ENCODE results near the gene CHAF1B. TPM values are rescaled to one million over a fixed set of nuclear protein-coding genes. Genes with fewer than 3 reads are reported as not detected.
"Not testable (repeated sequence)": the region's sequence is repeated elsewhere in the genome, so short reads cannot be mapped to it uniquely, and the experiment has no call there.

CHAF1B gene
- total and polyA plus RNA-seq, 9 donors: 2.4 to 5.7 (median 4.5) TPM

DNA sequence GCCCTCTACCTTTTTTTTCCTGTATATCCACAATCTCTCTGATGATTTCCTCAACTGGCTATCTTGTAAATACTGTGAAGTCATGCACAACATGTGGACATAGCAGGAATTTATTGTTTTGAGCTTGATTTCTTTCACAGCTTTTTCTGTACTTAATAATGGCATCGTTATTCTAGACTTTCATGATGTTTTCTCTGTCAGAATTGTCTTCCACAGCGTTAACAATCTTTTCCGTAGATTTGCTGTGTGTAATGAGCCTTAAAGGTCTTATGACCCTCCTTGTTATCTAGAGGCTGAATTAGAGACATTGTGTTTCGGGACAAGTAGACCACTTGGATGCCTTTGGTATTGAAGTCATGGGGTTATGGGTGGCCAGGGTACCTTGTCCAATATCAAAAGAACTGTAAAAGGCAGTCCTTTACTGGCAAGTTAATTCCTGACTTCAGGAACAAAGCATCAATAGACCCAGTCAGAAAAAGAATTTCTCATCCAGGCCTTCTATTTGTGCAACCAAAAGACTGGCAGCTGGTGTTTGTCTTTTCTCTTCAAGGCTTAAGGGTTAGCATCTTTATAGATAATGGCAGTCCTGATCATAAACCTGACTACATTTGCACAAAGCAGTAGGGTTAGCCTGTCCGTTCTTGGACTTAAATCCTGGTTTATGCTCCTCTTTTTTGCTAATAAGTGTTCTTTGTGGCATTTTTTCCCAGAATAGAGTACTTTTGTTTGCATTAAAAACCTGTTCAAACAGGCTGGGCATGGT is 30.1 kb upstream of the CHAF1B start:
- H3K4me1 ChIP-seq (ENCODE audit: control insufficient read depth, insufficient read depth, low read length): no peaks in the 10 kb centered on the region
- H3K27ac ChIP-seq (ENCODE audit: low read length): no peak overlapping the region
- DNase-seq: no peak
- H3K9me3 ChIP-seq (replicated peaks; ENCODE audit: control insufficient read depth, low read depth, low read length): no peaks in the 10 kb centered on the region
- no peak overlapping the region for H3K4me3 ChIP-seq (ENCODE audit: low read length)
- WGBS (ENCODE audit: insufficient coverage): no CpG with 5 or more reads among the region's 5 CpGs
- peaks cover 40% of the 10 kb centered on the region for H3K36me3 ChIP-seq (ENCODE audit: control insufficient read depth, insufficient read depth, low read length)
- H3K27me3 ChIP-seq (ENCODE audit: control insufficient read depth, insufficient read depth, low read length): no peaks in the 10 kb centered on the region

DNA sequence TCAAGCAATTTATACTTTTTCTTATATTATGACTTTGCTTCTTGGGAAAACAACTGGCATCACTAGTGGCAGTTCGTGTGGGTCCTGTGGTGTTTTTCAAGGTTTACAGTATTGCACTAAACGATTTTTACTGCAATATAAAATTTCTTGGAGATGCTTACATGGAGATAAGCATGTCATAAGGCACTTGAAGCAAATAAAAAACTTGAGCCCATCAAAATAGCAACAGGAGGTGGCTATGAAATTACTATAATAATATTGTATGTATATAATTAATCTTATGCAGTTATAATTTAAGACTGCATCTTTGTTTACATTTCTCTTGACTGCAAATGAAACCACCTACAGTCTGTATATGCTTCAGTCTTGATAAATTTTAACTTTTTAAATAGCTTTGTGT is 29.3 kb upstream of the CHAF1B start:
- H3K36me3 ChIP-seq (ENCODE audit: control insufficient read depth, insufficient read depth, low read length): peaks cover 43% of the 10 kb centered on the region

GRCh38 chr21:36359185-36359584 is 26.0 kb upstream of the CHAF1B start:
- DNase-seq: no peak
- no CpG with 5 or more reads among the region's 2 CpGs for WGBS (ENCODE audit: insufficient coverage)
- H3K4me1 ChIP-seq (ENCODE audit: control insufficient read depth, insufficient read depth, low read length): no peaks in the 10 kb centered on the region
- H3K27ac ChIP-seq (ENCODE audit: low read length): no peak overlapping the region
- no peak overlapping the region for H3K4me3 ChIP-seq (ENCODE audit: low read length)
- peaks cover 51% of the 10 kb centered on the region for H3K36me3 ChIP-seq (ENCODE audit: control insufficient read depth, insufficient read depth, low read length)
- no peaks in the 10 kb centered on the region for H3K9me3 ChIP-seq (replicated peaks; ENCODE audit: control insufficient read depth, low read depth, low read length)
- no peaks in the 10 kb centered on the region for H3K27me3 ChIP-seq (ENCODE audit: control insufficient read depth, insufficient read depth, low read length)

More for the DNA sequence above, 29.3 kb upstream of the CHAF1B start:
- Histone ChIP-seq H3K4me3 (ENCODE audit: low read length) (no peak overlapping the region), H3K9me3 (replicated peaks; ENCODE audit: control insufficient read depth, low read depth, low read length) (no peaks in the 10 kb centered on the region), H3K27ac (ENCODE audit: low read length) (no peak overlapping the region), H3K4me1 (ENCODE audit: control insufficient read depth, insufficient read depth, low read length) (no peaks in the 10 kb centered on the region), H3K27me3 (ENCODE audit: control insufficient read depth, insufficient read depth, low read length) (no peaks in the 10 kb centered on the region)
- no peak for DNase-seq
- WGBS (ENCODE audit: insufficient coverage): no CpG with 5 or more reads among the region's 2 CpGs

- 96% methylated on average over 5 of the region's 7 CpGs for WGBS (ENCODE audit: insufficient coverage)
- Histone ChIP-seq H3K27ac (ENCODE audit: low read length) (no peak overlapping the region), H3K36me3 (ENCODE audit: control insufficient read depth, insufficient read depth, low read length) (peaks cover 70% of the 10 kb centered on the region)
Measured at GRCh38 chr21:36369064-36369685, 16.0 kb upstream of the CHAF1B start.

DNA sequence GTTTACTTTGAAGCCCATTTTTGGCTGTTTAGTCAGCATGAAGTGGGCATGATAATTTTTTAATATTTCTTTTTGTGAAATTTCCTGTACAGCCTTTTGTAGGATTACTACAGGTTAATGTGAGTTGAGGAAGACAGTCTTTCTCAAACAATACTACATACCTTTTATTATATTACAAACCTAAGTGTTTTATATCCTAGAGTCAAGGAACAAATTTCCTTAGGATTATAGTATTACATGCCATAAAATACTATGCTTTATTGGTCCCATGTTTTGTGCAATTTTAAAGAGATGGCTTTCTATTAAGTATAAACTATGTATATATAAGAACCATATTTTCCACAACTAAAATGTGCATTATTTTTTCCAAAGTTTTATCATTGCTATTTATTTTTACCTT is 9.2 kb upstream of the CHAF1B start:
- no peaks in the 10 kb centered on the region for H3K9me3 ChIP-seq (replicated peaks; ENCODE audit: control insufficient read depth, low read depth, low read length)
- H3K4me3 ChIP-seq (ENCODE audit: low read length): no peak overlapping the region
- no peak for DNase-seq
- H3K27me3 ChIP-seq (ENCODE audit: control insufficient read depth, insufficient read depth, low read length): no peaks in the 10 kb centered on the region
- H3K4me1 ChIP-seq (ENCODE audit: control insufficient read depth, insufficient read depth, low read length): peaks cover 9% of the 10 kb centered on the region
- H3K27ac ChIP-seq (ENCODE audit: low read length): no peak overlapping the region
- peaks cover 31% of the 10 kb centered on the region for H3K36me3 ChIP-seq (ENCODE audit: control insufficient read depth, insufficient read depth, low read length)

More at GRCh38 chr21:36369064-36369685, 16.0 kb upstream of the CHAF1B start:
- DNase-seq: no peak
- H3K27me3 ChIP-seq (ENCODE audit: control insufficient read depth, insufficient read depth, low read length): no peaks in the 10 kb centered on the region
- H3K9me3 ChIP-seq (replicated peaks; ENCODE audit: control insufficient read depth, low read depth, low read length): no peaks in the 10 kb centered on the region
- H3K4me3 ChIP-seq (ENCODE audit: low read length): no peak overlapping the region
- H3K4me1 ChIP-seq (ENCODE audit: control insufficient read depth, insufficient read depth, low read length): no peaks in the 10 kb centered on the region

GRCh38 chr21:36377391-36377842 is 7.8 kb upstream of the CHAF1B start:
- Histone ChIP-seq H3K4me3 (ENCODE audit: low read length) (no peak overlapping the region), H3K27ac (ENCODE audit: low read length) (peak overlapping the region; percentile 45), H3K4me1 (ENCODE audit: control insufficient read depth, insufficient read depth, low read length) (peaks cover 9% of the 10 kb centered on the region), H3K27me3 (ENCODE audit: control insufficient read depth, insufficient read depth, low read length) (no peaks in the 10 kb centered on the region), H3K36me3 (ENCODE audit: control insufficient read depth, insufficient read depth, low read length) (peaks cover 24% of the 10 kb centered on the region), H3K9me3 (replicated peaks; ENCODE audit: control insufficient read depth, low read depth, low read length) (no peaks in the 10 kb centered on the region)
- 92% methylated on average over 4 of the region's 7 CpGs for WGBS (ENCODE audit: insufficient coverage)
- no peak for DNase-seq

GRCh38 chr21:36379251-36379650 is 5.9 kb upstream of the CHAF1B start:
- Histone ChIP-seq H3K9me3 (replicated peaks; ENCODE audit: control insufficient read depth, low read depth, low read length) (no peaks in the 10 kb centered on the region), H3K27ac (ENCODE audit: low read length) (no peak overlapping the region)
- DNase-seq: no peak

GRCh38 chr21:36381841-36382589 is 3.2 kb upstream of the CHAF1B start:
- Histone ChIP-seq H3K27ac (ENCODE audit: low read length) (no peak overlapping the region), H3K4me3 (ENCODE audit: low read length) (no peak overlapping the region), H3K27me3 (ENCODE audit: control insufficient read depth, insufficient read depth, low read length) (no peaks in the 10 kb centered on the region), H3K36me3 (ENCODE audit: control insufficient read depth, insufficient read depth, low read length) (peaks cover 9% of the 10 kb centered on the region), H3K9me3 (replicated peaks; ENCODE audit: control insufficient read depth, low read depth, low read length) (no peaks in the 10 kb centered on the region), H3K4me1 (ENCODE audit: control insufficient read depth, insufficient read depth, low read length) (peaks cover 19% of the 10 kb centered on the region)
- WGBS (ENCODE audit: insufficient coverage): 100% methylated on average over 3 of the region's 9 CpGs
- DNase-seq: no peak

More at GRCh38 chr21:36379251-36379650, 5.9 kb upstream of the CHAF1B start:
- H3K36me3 ChIP-seq (ENCODE audit: control insufficient read depth, insufficient read depth, low read length): peaks cover 16% of the 10 kb centered on the region
- no peak overlapping the region for H3K4me3 ChIP-seq (ENCODE audit: low read length)
- WGBS (ENCODE audit: insufficient coverage): 92% methylated on average over 2 of the region's 6 CpGs
- peaks cover 12% of the 10 kb centered on the region for H3K4me1 ChIP-seq (ENCODE audit: control insufficient read depth, insufficient read depth, low read length)
- H3K27me3 ChIP-seq (ENCODE audit: control insufficient read depth, insufficient read depth, low read length): no peaks in the 10 kb centered on the region

DNA sequence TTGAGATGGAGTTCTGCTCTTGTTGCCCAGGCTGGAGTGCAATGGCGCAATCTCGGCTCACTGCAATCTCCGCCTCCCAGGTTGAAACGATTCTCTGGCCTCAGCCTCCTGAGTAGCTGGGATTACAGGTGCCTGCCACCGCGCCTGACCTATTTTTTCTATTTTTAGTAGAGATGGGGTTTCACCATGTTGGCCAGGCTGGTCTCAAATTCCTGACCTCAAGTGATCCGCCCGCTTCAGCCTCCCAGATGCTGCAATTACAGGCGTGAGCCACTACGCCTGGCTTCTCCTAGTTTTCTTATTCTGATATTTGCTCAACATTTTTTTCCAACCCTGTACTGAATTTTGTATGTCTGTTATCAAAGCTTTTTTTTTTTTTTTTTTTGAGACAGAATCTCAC is 2.5 kb upstream of the CHAF1B start:
- not testable (repeated sequence) for H3K27ac ChIP-seq (ENCODE audit: low read length); DNase-seq; H3K36me3 ChIP-seq (ENCODE audit: control insufficient read depth, insufficient read depth, low read length); H3K27me3 ChIP-seq (ENCODE audit: control insufficient read depth, insufficient read depth, low read length); H3K4me3 ChIP-seq (ENCODE audit: low read length); H3K9me3 ChIP-seq (replicated peaks; ENCODE audit: control insufficient read depth, low read depth, low read length)
- H3K4me1 ChIP-seq (ENCODE audit: control insufficient read depth, insufficient read depth, low read length): peaks cover 17% of the 10 kb centered on the region
- 80% methylated on average over 2 of the region's 10 CpGs for WGBS (ENCODE audit: insufficient coverage)

DNA sequence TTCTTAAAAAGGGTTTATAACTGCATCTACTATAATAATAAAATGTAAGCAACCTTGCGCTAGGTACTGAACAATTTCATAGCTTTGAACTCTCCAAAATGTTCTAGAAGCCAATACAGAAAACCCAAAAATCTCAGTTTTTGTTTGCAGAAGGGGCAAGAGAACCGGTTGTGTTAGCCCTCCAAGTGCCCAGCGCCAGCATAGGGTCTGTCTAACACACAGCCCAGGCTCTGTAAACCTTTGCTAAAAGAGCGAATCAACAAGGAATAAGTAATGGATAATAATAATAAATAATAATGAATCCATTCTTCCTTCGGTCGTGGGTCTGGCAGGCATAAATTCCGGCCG is 333 bp upstream of the CHAF1B start:
- Histone ChIP-seq H3K4me3 (ENCODE audit: low read length) (peak overlapping the region; percentile 51), H3K36me3 (ENCODE audit: control insufficient read depth, insufficient read depth, low read length) (no peaks in the 10 kb centered on the region), H3K4me1 (ENCODE audit: control insufficient read depth, insufficient read depth, low read length) (peaks cover 23% of the 10 kb centered on the region), H3K27ac (ENCODE audit: low read length) (no peak overlapping the region), H3K27me3 (ENCODE audit: control insufficient read depth, insufficient read depth, low read length) (no peaks in the 10 kb centered on the region), H3K9me3 (replicated peaks; ENCODE audit: control insufficient read depth, low read depth, low read length) (no peaks in the 10 kb centered on the region)
- DNase-seq: no peak
- WGBS (ENCODE audit: insufficient coverage): 10% methylated on average over 2 of the region's 8 CpGs

All from muscle of leg (tissue), 11 donors.